RWPE2 (cell line): ENCODE results near the gene SLC38A6.

Experiments
- ATAC-seq: fragments of 200-7000 bp; cut with Tn5 transposase; 3 replicates; pipeline ENCODE4 v1.9.1; 2021; ENCODE audit warnings: low read depth
- DNase-seq: peaks from one replicate; pipeline ENCODE4 v3.0.0-alpha.2; 2020; ENCODE audit warnings: low spot score
- H3K27ac ChIP-seq: fragments of 450-650 bp; 2 replicates; pipeline ENCODE4 v1.5.1; 2017; ENCODE audit warnings: mild to moderate bottlenecking; ENCODE audit not compliant: poor library complexity, severe bottlenecking
- H3K27me3 ChIP-seq: fragments of 250-450 bp; sonication (Bioruptor Pico); 2 replicates; pipeline ENCODE4 v1.5.1; 2021; ENCODE audit warnings: mild to moderate bottlenecking, moderate library complexity; ENCODE audit not compliant: insufficient read depth, poor library complexity, severe bottlenecking
- H3K36me3 ChIP-seq: fragments of 250-450 bp; sonication (Bioruptor Pico); 2 replicates; pipeline ENCODE4 v1.5.1; 2020; ENCODE audit warnings: low read depth, mild to moderate bottlenecking, moderate library complexity
- H3K4me1 ChIP-seq: fragments of 250-450 bp; sonication (Bioruptor Pico); 2 replicates; pipeline ENCODE4 v1.5.1; 2021; ENCODE audit warnings: mild to moderate bottlenecking, moderate library complexity; ENCODE audit not compliant: insufficient read depth, poor library complexity, severe bottlenecking
- H3K4me3 ChIP-seq: fragments of 250-450 bp; sonication (Bioruptor Pico); 2 replicates; pipeline ENCODE4 v1.5.1; 2021; ENCODE audit warnings: mild to moderate bottlenecking, moderate library complexity; ENCODE audit not compliant: severe bottlenecking
- H3K9me3 ChIP-seq: fragments of 250-450 bp; sonication (Bioruptor Pico); 2 replicates; pipeline ENCODE4 v1.5.1; 2021; ENCODE audit warnings: mild to moderate bottlenecking, moderate library complexity; ENCODE audit not compliant: severe bottlenecking
- TF ChIP-seq, protein P1 (sequence below): fragments of 450-650 bp; IDR thresholded peaks from one replicate; pipeline ENCODE4 v1.5.1; 2017; ENCODE audit warnings: mild to moderate bottlenecking, moderate library complexity; ENCODE audit not compliant: poor library complexity, severe bottlenecking

Gene SLC38A6

DNA sequence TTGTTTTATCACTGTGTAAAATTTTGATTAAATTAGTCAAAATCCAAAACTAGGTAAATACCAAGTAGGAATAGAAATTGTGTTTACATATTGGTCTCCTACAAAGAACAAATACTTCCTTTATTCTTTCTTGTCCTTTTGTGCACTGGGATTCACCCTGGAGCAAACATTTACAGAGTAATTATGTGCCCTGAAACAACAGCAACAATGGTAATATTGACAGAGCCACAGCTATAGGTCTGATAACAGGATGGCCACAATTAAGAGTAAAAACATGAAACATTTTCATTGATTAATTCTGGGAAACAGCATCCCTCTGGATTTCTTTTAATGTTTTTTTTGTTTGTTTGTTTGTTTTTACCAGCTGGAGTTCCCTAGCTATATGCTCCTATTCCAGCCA is 61.2 kb downstream of the SLC38A6 start:
- Histone ChIP-seq H3K27ac (no peak overlapping the region), H3K27me3 (no peaks in the 10 kb centered on the region), H3K4me1 (no peaks in the 10 kb centered on the region), H3K4me3 (no peak overlapping the region), H3K36me3 (0 out of 2 replicates have a peak, but pooled peaks cover 5% of the 10 kb centered on the region), H3K9me3 (no peaks in the 10 kb centered on the region)
- DNase-seq, result no peak
- no peak for ATAC-seq
- TF ChIP-seq, protein P1, sequence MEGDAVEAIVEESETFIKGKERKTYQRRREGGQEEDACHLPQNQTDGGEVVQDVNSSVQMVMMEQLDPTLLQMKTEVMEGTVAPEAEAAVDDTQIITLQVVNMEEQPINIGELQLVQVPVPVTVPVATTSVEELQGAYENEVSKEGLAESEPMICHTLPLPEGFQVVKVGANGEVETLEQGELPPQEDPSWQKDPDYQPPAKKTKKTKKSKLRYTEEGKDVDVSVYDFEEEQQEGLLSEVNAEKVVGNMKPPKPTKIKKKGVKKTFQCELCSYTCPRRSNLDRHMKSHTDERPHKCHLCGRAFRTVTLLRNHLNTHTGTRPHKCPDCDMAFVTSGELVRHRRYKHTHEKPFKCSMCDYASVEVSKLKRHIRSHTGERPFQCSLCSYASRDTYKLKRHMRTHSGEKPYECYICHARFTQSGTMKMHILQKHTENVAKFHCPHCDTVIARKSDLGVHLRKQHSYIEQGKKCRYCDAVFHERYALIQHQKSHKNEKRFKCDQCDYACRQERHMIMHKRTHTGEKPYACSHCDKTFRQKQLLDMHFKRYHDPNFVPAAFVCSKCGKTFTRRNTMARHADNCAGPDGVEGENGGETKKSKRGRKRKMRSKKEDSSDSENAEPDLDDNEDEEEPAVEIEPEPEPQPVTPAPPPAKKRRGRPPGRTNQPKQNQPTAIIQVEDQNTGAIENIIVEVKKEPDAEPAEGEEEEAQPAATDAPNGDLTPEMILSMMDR, result no peak

DNA sequence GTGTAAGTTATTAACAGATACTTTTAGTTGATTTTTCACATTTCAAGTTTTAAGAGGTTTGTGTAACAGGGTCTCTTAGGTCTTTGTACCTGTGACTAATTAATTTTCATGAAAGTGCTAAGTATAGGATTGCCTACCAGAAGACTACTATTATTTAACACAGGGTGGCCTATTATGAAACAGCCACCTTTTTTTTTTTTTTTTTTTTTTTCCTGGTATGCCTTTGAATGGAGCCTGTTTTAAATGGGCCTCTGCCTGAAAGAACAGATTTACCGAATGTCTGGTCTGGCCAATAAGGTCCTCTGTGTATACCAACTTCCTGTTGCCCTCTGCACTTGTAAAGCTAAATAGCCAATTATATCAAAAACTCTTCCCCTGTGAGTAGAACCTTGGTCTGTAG is 62.5 kb downstream of the SLC38A6 start:
- H3K4me1 ChIP-seq, result no peaks in the 10 kb centered on the region

GRCh38 chr14:61047021-61047420 is 66.0 kb downstream of the SLC38A6 start:
- no peak overlapping the region for H3K27ac ChIP-seq
- no peak for ATAC-seq
- no peak overlapping the region for H3K4me3 ChIP-seq
- TF ChIP-seq, protein P1, result no peak
- no peaks in the 10 kb centered on the region for H3K9me3 ChIP-seq
- H3K27me3 ChIP-seq, result no peaks in the 10 kb centered on the region
- H3K36me3 ChIP-seq, result peaks cover 8% of the 10 kb centered on the region; the same call in 1 of the 2 replicates
- DNase-seq, result no peak
- H3K4me1 ChIP-seq, result no peaks in the 10 kb centered on the region

More for the DNA sequence above, 62.5 kb downstream of the SLC38A6 start:
- no peak for DNase-seq
- Histone ChIP-seq H3K27ac (no peak overlapping the region), H3K36me3 (0 out of 2 replicates have a peak, but pooled peaks cover 5% of the 10 kb centered on the region), H3K27me3 (no peaks in the 10 kb centered on the region), H3K4me3 (no peak overlapping the region), H3K9me3 (no peaks in the 10 kb centered on the region)
- ATAC-seq, result no peak
- TF ChIP-seq, protein P1, result no peak

- Histone ChIP-seq H3K27me3 (no peaks in the 10 kb centered on the region), H3K4me3 (no peak overlapping the region), H3K36me3 (peaks cover 14% of the 10 kb centered on the region; the same call in 1 of the 2 replicates), H3K9me3 (no peaks in the 10 kb centered on the region), H3K27ac (no peak overlapping the region), H3K4me1 (no peaks in the 10 kb centered on the region)
- TF ChIP-seq, protein P1, result no peak
- ATAC-seq, result no peak
- no peak for DNase-seq
Measured at GRCh38 chr14:61048640-61049039, 67.6 kb downstream of the SLC38A6 start.

DNA sequence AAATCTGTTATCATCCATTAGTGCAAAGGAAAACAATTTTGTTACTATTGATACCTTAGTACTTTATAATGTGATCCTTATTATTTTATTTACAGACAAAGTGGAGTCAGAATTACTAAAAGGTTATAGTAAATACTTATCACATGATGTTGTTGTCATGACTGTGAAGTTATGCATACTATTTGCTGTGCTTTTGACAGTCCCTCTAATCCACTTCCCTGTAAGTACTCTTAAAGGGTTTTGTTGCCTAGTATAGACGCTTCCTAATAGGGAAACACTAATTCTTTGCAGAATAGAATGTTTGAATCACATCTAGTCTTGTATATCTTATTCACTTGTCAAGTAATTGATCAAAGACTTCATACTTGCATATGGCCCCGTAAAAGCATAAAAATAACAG is 69.4 kb downstream of the SLC38A6 start:
- H3K36me3 ChIP-seq, result peaks cover 9% of the 10 kb centered on the region; the same call in 1 of the 2 replicates
- no peaks in the 10 kb centered on the region for H3K4me1 ChIP-seq
- no peaks in the 10 kb centered on the region for H3K27me3 ChIP-seq
- TF ChIP-seq, protein P1, result no peak
- DNase-seq (no peak), ATAC-seq (no peak)
- H3K4me3 ChIP-seq, result no peak overlapping the region
- H3K27ac ChIP-seq, result no peak overlapping the region
- H3K9me3 ChIP-seq, result no peaks in the 10 kb centered on the region
